ENCODE measurements around the gene DCAF5.
"Not testable (repeated sequence)": the region's sequence is repeated elsewhere in the genome, so short reads cannot be mapped to it uniquely, and the experiment has no call there.

DCAF5 gene

DNA sequence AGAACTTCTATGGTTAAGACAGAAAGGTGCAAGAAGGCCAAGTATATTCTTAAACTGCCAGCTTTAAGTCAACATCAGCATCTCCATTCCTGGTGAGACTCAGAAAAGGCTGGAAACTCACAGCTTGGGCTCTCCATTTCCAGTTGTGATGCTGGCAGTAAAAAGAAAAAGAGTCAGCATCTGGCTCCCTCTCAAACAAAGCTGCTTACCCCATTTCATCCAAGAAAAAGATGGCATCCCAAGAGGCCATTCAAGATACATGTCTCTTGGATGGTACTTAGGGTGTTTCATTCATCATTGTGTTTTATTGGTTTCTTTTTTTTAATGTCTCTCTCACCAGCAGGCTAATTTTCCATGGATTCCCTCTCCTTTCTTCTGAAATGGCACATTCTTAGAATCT is 61.9 kb downstream of the DCAF5 start:
- Histone ChIP-seq H3K4me3 (ENCODE audit: low read length) (no peak overlapping the region), H3K9ac (ENCODE audit: low read length) (no peak overlapping the region), H3K27me3 (ENCODE audit: control insufficient read depth, insufficient read depth, low read length) (no peaks in the 10 kb centered on the region), H3K27ac (ENCODE audit: low read depth, low read length) (peak overlapping the region; percentile 55), H3K4me1 (ENCODE audit: control insufficient read depth, insufficient read depth, low read length) (peaks cover 52% of the 10 kb centered on the region), H3K36me3 (ENCODE audit: control insufficient read depth, insufficient read depth, low read length) (peaks cover 11% of the 10 kb centered on the region)

DNA sequence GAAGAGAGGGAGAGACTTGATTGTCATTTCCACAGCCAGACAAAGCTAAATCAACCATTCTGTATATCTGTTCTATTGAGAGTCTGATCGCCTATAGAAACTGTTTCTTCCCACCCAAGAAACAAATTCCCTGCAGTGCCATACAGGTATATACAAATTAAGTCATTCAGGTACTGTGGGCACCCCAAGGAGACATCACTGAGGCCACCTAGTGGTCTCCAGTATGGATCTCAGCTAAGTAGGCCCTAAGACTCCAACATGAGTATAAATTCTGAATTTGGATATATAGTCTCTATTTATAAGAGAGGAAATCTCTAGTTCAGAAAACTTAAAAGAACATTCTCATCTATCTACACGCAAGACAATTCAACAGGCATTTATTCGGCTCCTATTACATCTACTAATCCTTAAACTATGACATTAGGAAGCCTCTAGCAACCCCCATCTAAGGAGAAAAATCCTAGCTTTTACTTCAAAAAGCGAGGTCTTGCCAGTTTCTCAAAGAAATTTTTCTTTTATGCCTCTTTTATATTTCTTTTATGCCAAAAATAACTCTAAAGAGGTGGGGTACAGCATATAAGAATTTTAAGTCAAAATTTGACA is 62.6 kb downstream of the DCAF5 start:
- Histone ChIP-seq H3K36me3 (ENCODE audit: control insufficient read depth, insufficient read depth, low read length) (peaks cover 11% of the 10 kb centered on the region), H3K27ac (ENCODE audit: low read depth, low read length) (peak overlapping the region; percentile 98), H3K4me1 (ENCODE audit: control insufficient read depth, insufficient read depth, low read length) (peaks cover 52% of the 10 kb centered on the region), H3K27me3 (ENCODE audit: control insufficient read depth, insufficient read depth, low read length) (no peaks in the 10 kb centered on the region), H3K9ac (ENCODE audit: low read length) (no peak overlapping the region), H3K4me3 (ENCODE audit: low read length) (no peak overlapping the region)

GRCh38 chr14:69089046-69089445 is 63.9 kb downstream of the DCAF5 start:
- Histone ChIP-seq H3K4me3 (ENCODE audit: low read length) (no peak overlapping the region), H3K36me3 (ENCODE audit: control insufficient read depth, insufficient read depth, low read length) (peaks cover 11% of the 10 kb centered on the region), H3K4me1 (ENCODE audit: control insufficient read depth, insufficient read depth, low read length) (peaks cover 47% of the 10 kb centered on the region), H3K9ac (ENCODE audit: low read length) (no peak overlapping the region), H3K27ac (ENCODE audit: low read depth, low read length) (peak overlapping the region; percentile 98), H3K27me3 (ENCODE audit: control insufficient read depth, insufficient read depth, low read length) (no peaks in the 10 kb centered on the region)

- Histone ChIP-seq H3K4me1 (ENCODE audit: control insufficient read depth, insufficient read depth, low read length) (peaks cover 43% of the 10 kb centered on the region), H3K36me3 (ENCODE audit: control insufficient read depth, insufficient read depth, low read length) (peaks cover 11% of the 10 kb centered on the region), H3K27me3 (ENCODE audit: control insufficient read depth, insufficient read depth, low read length) (no peaks in the 10 kb centered on the region), H3K27ac (ENCODE audit: low read depth, low read length) (peak overlapping the region; percentile 98), H3K4me3 (ENCODE audit: low read length) (no peak overlapping the region), H3K9ac (ENCODE audit: low read length) (no peak overlapping the region)
Observed at GRCh38 chr14:69088586-69088985, 64.3 kb downstream of the DCAF5 start.

DNA sequence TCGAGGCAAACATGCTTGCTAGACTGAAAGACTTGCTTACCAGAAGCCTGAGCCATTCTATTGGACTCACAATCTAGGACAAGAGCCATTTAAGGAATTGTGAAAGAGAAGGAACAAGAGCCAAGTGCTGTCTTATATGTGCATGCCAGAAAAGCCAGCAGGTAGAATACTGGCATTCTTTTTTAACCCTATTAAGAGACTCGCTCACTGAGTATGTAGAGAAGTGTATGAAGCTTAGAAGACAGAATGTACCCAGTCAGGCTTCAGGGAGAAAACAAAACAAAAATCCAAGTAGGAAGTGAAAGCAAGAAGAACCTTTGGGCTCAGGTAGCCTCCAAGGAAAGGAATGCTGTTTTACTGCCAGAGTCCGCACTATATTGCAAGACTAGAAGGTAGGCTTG is 65.9 kb downstream of the DCAF5 start:
- peaks cover 11% of the 10 kb centered on the region for H3K36me3 ChIP-seq (ENCODE audit: control insufficient read depth, insufficient read depth, low read length)
- no peak overlapping the region for H3K9ac ChIP-seq (ENCODE audit: low read length)
- peaks cover 40% of the 10 kb centered on the region for H3K4me1 ChIP-seq (ENCODE audit: control insufficient read depth, insufficient read depth, low read length)
- no peaks in the 10 kb centered on the region for H3K27me3 ChIP-seq (ENCODE audit: control insufficient read depth, insufficient read depth, low read length)
- peak overlapping the region; percentile 98 for H3K27ac ChIP-seq (ENCODE audit: low read depth, low read length)
- H3K4me3 ChIP-seq (ENCODE audit: low read length): no peak overlapping the region

- Histone ChIP-seq H3K27ac (ENCODE audit: low read depth, low read length) (peak overlapping the region; percentile 98), H3K9ac (ENCODE audit: low read length) (no peak overlapping the region), H3K4me1 (ENCODE audit: control insufficient read depth, insufficient read depth, low read length) (peaks cover 37% of the 10 kb centered on the region), H3K36me3 (ENCODE audit: control insufficient read depth, insufficient read depth, low read length) (peaks cover 7% of the 10 kb centered on the region), H3K4me3 (ENCODE audit: low read length) (no peak overlapping the region), H3K27me3 (ENCODE audit: control insufficient read depth, insufficient read depth, low read length) (no peaks in the 10 kb centered on the region)
Observed at GRCh38 chr14:69086537-69086936, 66.4 kb downstream of the DCAF5 start.

GRCh38 chr14:69084023-69084422 is 68.9 kb downstream of the DCAF5 start:
- Histone ChIP-seq H3K27ac (ENCODE audit: low read depth, low read length) (no peak overlapping the region), H3K4me1 (ENCODE audit: control insufficient read depth, insufficient read depth, low read length) (peaks cover 37% of the 10 kb centered on the region), H3K9ac (ENCODE audit: low read length) (no peak overlapping the region), H3K27me3 (ENCODE audit: control insufficient read depth, insufficient read depth, low read length) (no peaks in the 10 kb centered on the region), H3K4me3 (ENCODE audit: low read length) (no peak overlapping the region), H3K36me3 (ENCODE audit: control insufficient read depth, insufficient read depth, low read length) (no peaks in the 10 kb centered on the region)

- Histone ChIP-seq H3K4me1 (ENCODE audit: control insufficient read depth, insufficient read depth, low read length) (peaks cover 33% of the 10 kb centered on the region), H3K27ac (ENCODE audit: low read depth, low read length) (no peak overlapping the region), H3K27me3 (ENCODE audit: control insufficient read depth, insufficient read depth, low read length) (no peaks in the 10 kb centered on the region), H3K9ac (ENCODE audit: low read length) (no peak overlapping the region), H3K36me3 (ENCODE audit: control insufficient read depth, insufficient read depth, low read length) (no peaks in the 10 kb centered on the region), H3K4me3 (ENCODE audit: low read length) (no peak overlapping the region)
Observed at GRCh38 chr14:69083181-69083580, 69.7 kb downstream of the DCAF5 start.

DNA sequence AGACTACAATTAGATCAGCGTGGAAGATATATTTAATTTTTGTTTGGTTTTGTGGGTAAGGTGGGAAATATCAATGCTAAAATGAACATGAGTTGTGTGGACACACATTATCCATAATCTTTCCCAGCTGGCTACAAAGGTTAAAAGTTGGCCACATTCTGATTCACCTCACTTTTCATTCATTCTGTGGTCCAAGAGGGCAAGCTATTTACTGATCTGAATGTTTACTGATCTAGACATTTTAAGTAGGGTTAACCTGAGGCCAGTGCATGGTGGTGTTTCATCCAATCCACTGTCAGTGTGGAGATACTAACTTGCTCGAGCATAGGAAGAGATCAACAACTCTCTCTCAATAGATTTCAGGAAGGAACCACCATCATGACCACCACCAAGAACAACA is 71.6 kb downstream of the DCAF5 start:
- Histone ChIP-seq H3K27ac (ENCODE audit: low read depth, low read length) (no peak overlapping the region), H3K27me3 (ENCODE audit: control insufficient read depth, insufficient read depth, low read length) (no peaks in the 10 kb centered on the region), H3K9ac (ENCODE audit: low read length) (no peak overlapping the region), H3K4me3 (ENCODE audit: low read length) (no peak overlapping the region), H3K4me1 (ENCODE audit: control insufficient read depth, insufficient read depth, low read length) (peaks cover 30% of the 10 kb centered on the region), H3K36me3 (ENCODE audit: control insufficient read depth, insufficient read depth, low read length) (no peaks in the 10 kb centered on the region)

GRCh38 chr14:69079747-69080146 is 73.2 kb downstream of the DCAF5 start:
- no peak overlapping the region for H3K9ac ChIP-seq (ENCODE audit: low read length)
- H3K4me3 ChIP-seq (ENCODE audit: low read length): no peak overlapping the region
- peaks cover 28% of the 10 kb centered on the region for H3K4me1 ChIP-seq (ENCODE audit: control insufficient read depth, insufficient read depth, low read length)
- peak overlapping the region; percentile 85 for H3K27ac ChIP-seq (ENCODE audit: low read depth, low read length)
- H3K27me3 ChIP-seq (ENCODE audit: control insufficient read depth, insufficient read depth, low read length): no peaks in the 10 kb centered on the region
- H3K36me3 ChIP-seq (ENCODE audit: control insufficient read depth, insufficient read depth, low read length): no peaks in the 10 kb centered on the region

- Histone ChIP-seq H3K36me3 (ENCODE audit: control insufficient read depth, insufficient read depth, low read length) (no peaks in the 10 kb centered on the region), H3K27me3 (ENCODE audit: control insufficient read depth, insufficient read depth, low read length) (no peaks in the 10 kb centered on the region), H3K4me1 (ENCODE audit: control insufficient read depth, insufficient read depth, low read length) (peaks cover 28% of the 10 kb centered on the region), H3K4me3 (ENCODE audit: low read length) (no peak overlapping the region), H3K27ac (ENCODE audit: low read depth, low read length) (peak overlapping the region; percentile 85), H3K9ac (ENCODE audit: low read length) (no peak overlapping the region)
Observed at GRCh38 chr14:69079188-69079742, 73.7 kb downstream of the DCAF5 start.

DNA sequence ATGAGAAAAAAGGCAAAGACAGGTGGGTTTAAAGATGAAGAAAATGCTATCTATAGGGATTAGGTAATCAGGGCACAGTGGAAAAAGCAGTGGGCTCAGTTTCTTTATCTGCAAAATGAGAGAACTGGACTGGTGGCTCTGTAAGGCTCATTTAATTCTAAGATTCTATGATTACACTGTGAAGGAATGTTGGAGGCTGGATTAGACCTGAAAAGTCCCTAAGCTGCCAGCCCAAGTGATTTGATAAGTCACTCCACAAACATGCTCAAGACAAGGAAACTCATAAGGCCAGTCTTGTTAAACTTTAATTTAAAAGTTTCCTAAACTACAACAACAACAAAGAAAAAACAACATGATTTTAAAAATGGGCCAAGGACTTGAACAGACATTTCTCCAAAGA is 75.1 kb downstream of the DCAF5 start:
- no peak overlapping the region for H3K4me3 ChIP-seq (ENCODE audit: low read length)
- H3K36me3 ChIP-seq (ENCODE audit: control insufficient read depth, insufficient read depth, low read length): peaks cover 3% of the 10 kb centered on the region
- H3K27ac ChIP-seq (ENCODE audit: low read depth, low read length): peak overlapping the region; percentile 85
- H3K9ac ChIP-seq (ENCODE audit: low read length): no peak overlapping the region
- no peaks in the 10 kb centered on the region for H3K27me3 ChIP-seq (ENCODE audit: control insufficient read depth, insufficient read depth, low read length)
- peaks cover 28% of the 10 kb centered on the region for H3K4me1 ChIP-seq (ENCODE audit: control insufficient read depth, insufficient read depth, low read length)

- peak overlapping the region; percentile 85 for H3K27ac ChIP-seq (ENCODE audit: low read depth, low read length)
- H3K4me3 ChIP-seq (ENCODE audit: low read length); H3K27me3 ChIP-seq (ENCODE audit: control insufficient read depth, insufficient read depth, low read length); H3K36me3 ChIP-seq (ENCODE audit: control insufficient read depth, insufficient read depth, low read length); H3K9ac ChIP-seq (ENCODE audit: low read length): not testable (repeated sequence)
- peaks cover 28% of the 10 kb centered on the region for H3K4me1 ChIP-seq (ENCODE audit: control insufficient read depth, insufficient read depth, low read length)
Observed at GRCh38 chr14:69077185-69077584, 75.7 kb downstream of the DCAF5 start.
